Stomach (tissue), 9 donors: ENCODE results near the gene PCLAF. TPM values are rescaled to one million over a fixed set of nuclear protein-coding genes. Genes with fewer than 3 reads are reported as not detected.

ENCODE experiments used
- DNase-seq, 2 donors: peaks; one replicate each; pipeline versions ENCODE4 v3.0.0 to v3.0.0-alpha.2; 2013 to 2019
- H3K27ac ChIP-seq, 5 donors: fragments of 200-600 bp in 4 of 5; sonication (generic) in 4 of 5; one replicate each; pipeline ENCODE4 v1.5.1; 2013 to 2019; ENCODE audit warnings: mild to moderate bottlenecking in 1 of 5, moderate library complexity in 1 of 5
- H3K27me3 ChIP-seq, 3 donors: fragments of 200-600 bp; sonication (generic); one replicate each; pipeline ENCODE4 v1.5.1; 2017 to 2019; ENCODE audit warnings: mixed run types in 1 of 3
- H3K36me3 ChIP-seq, 4 donors: fragments of 200-600 bp; sonication (generic); 1 replicate in 3 of 4; 2 replicates in 1 of 4; pipeline ENCODE4 v1.5.1; 2016 to 2019
- H3K4me1 ChIP-seq, 4 donors: fragments of 200-600 bp; sonication (generic); one replicate each; pipeline ENCODE4 v1.5.1; 2016 to 2019
- H3K4me3 ChIP-seq, 4 donors: fragments of 200-600 bp; sonication (generic) in 3 of 4; one replicate each; pipeline ENCODE4 v1.5.1; 2016 to 2019; ENCODE audit warnings: mild to moderate bottlenecking in 1 of 4
- H3K9me3 ChIP-seq, 4 donors: fragments of 200-600 bp; sonication (generic); one replicate each; pipeline ENCODE4 v1.5.1; 2016 to 2019
- EP300 ChIP-seq: sonication (generic); formaldehyde crosslinking; IDR thresholded peaks from one replicate; pipeline ENCODE4 v1.6.1; 2017; ENCODE audit warnings: antibody characterized with exemption
- POLR2A ChIP-seq, 4 donors: fragments of 450-650 bp; IDR thresholded peaks; one replicate each; pipeline ENCODE4 v1.6.1; 2016; ENCODE audit warnings: antibody characterized with exemption in 4 of 4, control low read depth in 2 of 4, mild to moderate bottlenecking in 1 of 4, moderate library complexity in 1 of 4
- POLR2AphosphoS5 ChIP-seq, 3 donors: sonication (generic); formaldehyde crosslinking; IDR thresholded peaks; one replicate each; pipeline ENCODE4 v1.6.1; 2016; ENCODE audit warnings: antibody characterized with exemption in 3 of 3
- WGBS, 5 donors: extraction: QIAGEN DNeasy Blood & Tissue Kit in 3 of 5; methylation state at CpG; one replicate each; pipeline versions ENCODE4 v1.1.5 to v1.1.7; 2013 to 2018; 5-methylcytosine and 5-hydroxymethylcytosine counted together
- intact Hi-C: fragments of 100-400 bp; cut with DNase I; formaldehyde crosslinking; loops from one replicate; pipeline ENCODE4 v1.15.1; 2023; ENCODE audit warnings: low total_unique reads
- polyA plus RNA-seq, 3 donors: library from polyadenylated mRNA; stranded (reverse); fragments of 200-250 nt; gene quantifications; one replicate each; pipeline ENCODE4 v1.2.3, GENCODE V29; 2013
- total RNA-seq, 5 donors: library from RNA; depleted of rRNA; stranded (reverse); fragments of >200 nt; gene quantifications; one replicate each; pipeline versions ENCODE4 v1.1.0 to v1.2.3, GENCODE V29; 2014 to 2016
- TF ChIP-seq, protein P1 (sequence below), 7 experiments: fragments of 450-650 bp in 4 of 7; fragments of 200-600 bp in 3 of 7; sonication (generic) in 3 of 7; IDR thresholded peaks; one replicate each; pipeline ENCODE4 v1.5.1; 2016 to 2019; ENCODE audit warnings: antibody characterized with exemption in 7 of 7, control low read depth in 2 of 7, mild to moderate bottlenecking in 1 of 7
- donor health status: healthy with polysubstance abuse.
- donor health status: Bipolar disorder and iron deficiency.
- donor health status: healthy.

The PCLAF gene
- total and polyA plus RNA-seq, 8 donors = 1.3 to 32.5 (median 18.6) TPM; not detected in 3

DNA sequence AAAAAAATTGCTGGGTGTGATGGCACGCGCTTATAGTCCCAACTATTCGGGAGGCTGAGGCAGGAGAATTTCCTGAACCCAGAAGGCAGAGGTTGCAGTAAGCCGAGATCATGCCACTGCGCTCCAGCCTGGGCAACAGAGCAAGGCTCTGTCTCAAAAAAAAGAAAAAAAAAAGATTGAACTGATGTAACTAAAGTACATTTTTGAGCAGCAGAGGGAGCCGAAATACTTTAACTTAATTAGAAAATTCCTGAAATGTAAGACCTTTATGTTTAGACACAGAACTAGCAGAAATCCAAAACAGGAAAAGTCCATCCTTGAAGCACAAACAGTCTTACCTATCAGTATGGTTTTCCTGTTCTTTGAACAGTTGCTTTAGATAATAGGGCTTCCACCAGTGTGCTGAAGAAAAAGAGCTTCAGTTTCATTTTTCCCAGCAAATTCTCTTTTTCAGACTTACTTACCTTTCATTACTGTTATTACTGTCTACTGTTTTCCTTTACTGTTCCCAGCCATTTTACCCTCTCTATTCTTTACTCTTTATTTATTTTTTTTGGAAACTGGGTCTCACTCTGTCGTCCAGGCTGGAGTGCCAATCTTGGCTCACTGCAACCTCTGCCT lies 45.7 kb upstream of the PCLAF start:
- WGBS, 5 donors = 63 to 86% (median 80%) methylated on average over 7 of the region's 7 CpGs
- Histone ChIP-seq H3K27ac (no peak overlapping the region), H3K4me1 (peaks cover 5 to 28% (median 11%) of the 10 kb centered on the region in 4 donors), H3K9me3 (no peaks in the 10 kb centered on the region), H3K27me3 (no peaks in the 10 kb centered on the region), H3K4me3 (no peak overlapping the region), H3K36me3 (peaks cover 11 to 93% (median 76%) of the 10 kb centered on the region in 4 donors)
- TF ChIP-seq POLR2AphosphoS5 (IDR thresholded peaks at IDR 0.05) (no peak), POLR2A (IDR thresholded peaks at IDR 0.05) (no peak), EP300 (no peak)
- TF ChIP-seq, protein P1, sequence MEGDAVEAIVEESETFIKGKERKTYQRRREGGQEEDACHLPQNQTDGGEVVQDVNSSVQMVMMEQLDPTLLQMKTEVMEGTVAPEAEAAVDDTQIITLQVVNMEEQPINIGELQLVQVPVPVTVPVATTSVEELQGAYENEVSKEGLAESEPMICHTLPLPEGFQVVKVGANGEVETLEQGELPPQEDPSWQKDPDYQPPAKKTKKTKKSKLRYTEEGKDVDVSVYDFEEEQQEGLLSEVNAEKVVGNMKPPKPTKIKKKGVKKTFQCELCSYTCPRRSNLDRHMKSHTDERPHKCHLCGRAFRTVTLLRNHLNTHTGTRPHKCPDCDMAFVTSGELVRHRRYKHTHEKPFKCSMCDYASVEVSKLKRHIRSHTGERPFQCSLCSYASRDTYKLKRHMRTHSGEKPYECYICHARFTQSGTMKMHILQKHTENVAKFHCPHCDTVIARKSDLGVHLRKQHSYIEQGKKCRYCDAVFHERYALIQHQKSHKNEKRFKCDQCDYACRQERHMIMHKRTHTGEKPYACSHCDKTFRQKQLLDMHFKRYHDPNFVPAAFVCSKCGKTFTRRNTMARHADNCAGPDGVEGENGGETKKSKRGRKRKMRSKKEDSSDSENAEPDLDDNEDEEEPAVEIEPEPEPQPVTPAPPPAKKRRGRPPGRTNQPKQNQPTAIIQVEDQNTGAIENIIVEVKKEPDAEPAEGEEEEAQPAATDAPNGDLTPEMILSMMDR (IDR thresholded peaks at IDR 0.05) = peak in 2 of 7 experiments; percentile 13 to 36
- intact Hi-C loops = loop anchor here (10.0 kb wide), 1 partner anchor 248 kb away; no protein-coding TSS in a partner anchor
- DNase-seq = peak in 1 of 2 donors; percentile 60

DNA sequence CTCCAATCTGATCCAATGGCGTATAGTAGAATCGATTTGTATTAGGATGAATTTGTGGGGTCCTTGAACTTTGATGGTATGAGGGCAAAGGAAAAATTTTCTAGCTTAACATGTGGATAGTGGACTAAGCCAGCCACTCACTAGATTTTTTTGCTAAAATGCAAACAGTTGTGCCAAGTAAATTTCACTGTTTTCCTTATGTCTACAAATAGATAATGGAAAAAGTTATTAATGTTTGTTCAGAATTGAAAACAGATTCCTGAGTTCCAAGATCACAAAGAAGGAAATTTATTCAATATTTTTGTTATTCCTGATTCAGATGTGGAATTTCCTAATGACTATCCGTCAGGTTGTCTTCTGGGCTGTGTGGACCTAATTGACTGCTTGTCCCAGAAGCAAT lies 44.0 kb upstream of the PCLAF start:
- no peak for DNase-seq
- intact Hi-C loops = loop anchor here (10.0 kb wide), 1 partner anchor 250 kb away; no protein-coding TSS in a partner anchor
- 77 to 96% (median 90%) methylated on average over 3 of the region's 3 CpGs for WGBS, 5 donors
- TF ChIP-seq POLR2AphosphoS5 (IDR thresholded peaks at IDR 0.05) (no peak), POLR2A (IDR thresholded peaks at IDR 0.05) (no peak), EP300 (no peak)
- TF ChIP-seq, protein P1 (IDR thresholded peaks at IDR 0.05) = no peak
- Histone ChIP-seq H3K4me3 (no peak overlapping the region), H3K4me1 (peaks cover 5 to 28% (median 8%) of the 10 kb centered on the region in 4 donors), H3K27ac (no peak overlapping the region), H3K36me3 (peaks cover 28 to 94% (median 81%) of the 10 kb centered on the region in 4 donors), H3K27me3 (no peaks in the 10 kb centered on the region), H3K9me3 (no peaks in the 10 kb centered on the region)

DNA sequence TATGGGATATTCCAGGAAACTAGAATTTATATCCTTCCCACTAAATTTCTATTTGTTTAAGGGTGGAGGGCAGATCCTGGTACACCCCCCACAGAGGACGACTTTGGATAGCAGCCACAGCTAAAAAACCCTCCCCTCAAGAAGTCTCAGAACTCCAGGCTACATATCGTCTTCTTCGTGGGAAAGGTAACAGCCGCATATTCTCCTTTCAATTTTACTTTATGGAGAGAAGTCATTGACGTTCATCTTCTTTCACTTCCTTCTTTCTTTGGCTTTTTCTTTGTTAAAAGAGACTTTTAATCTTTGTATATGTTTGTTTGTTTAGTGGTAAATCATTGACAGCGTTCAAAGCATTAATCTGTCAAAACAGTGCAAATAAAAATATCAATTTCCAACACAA lies 42.7 kb upstream of the PCLAF start:
- Histone ChIP-seq H3K9me3 (no peaks in the 10 kb centered on the region), H3K4me1 (peaks cover 0 to 22% (median 5%) of the 10 kb centered on the region in 4 donors), H3K4me3 (no peak overlapping the region), H3K36me3 (peaks cover 37 to 95% (median 92%) of the 10 kb centered on the region in 4 donors), H3K27me3 (no peaks in the 10 kb centered on the region), H3K27ac (no peak overlapping the region)
- no peak for DNase-seq
- TF ChIP-seq, protein P1 (IDR thresholded peaks at IDR 0.05) = no peak
- TF ChIP-seq EP300 = no peak
- no peak for TF ChIP-seq POLR2AphosphoS5 (IDR thresholded peaks at IDR 0.05)
- TF ChIP-seq POLR2A (IDR thresholded peaks at IDR 0.05) = no peak
- WGBS, 5 donors = 62 to 76% (median 63%) methylated on average over 6 of the region's 6 CpGs
- intact Hi-C loops = loop anchor here (10.0 kb wide), 1 partner anchor 251 kb away; no protein-coding TSS in a partner anchor

DNA sequence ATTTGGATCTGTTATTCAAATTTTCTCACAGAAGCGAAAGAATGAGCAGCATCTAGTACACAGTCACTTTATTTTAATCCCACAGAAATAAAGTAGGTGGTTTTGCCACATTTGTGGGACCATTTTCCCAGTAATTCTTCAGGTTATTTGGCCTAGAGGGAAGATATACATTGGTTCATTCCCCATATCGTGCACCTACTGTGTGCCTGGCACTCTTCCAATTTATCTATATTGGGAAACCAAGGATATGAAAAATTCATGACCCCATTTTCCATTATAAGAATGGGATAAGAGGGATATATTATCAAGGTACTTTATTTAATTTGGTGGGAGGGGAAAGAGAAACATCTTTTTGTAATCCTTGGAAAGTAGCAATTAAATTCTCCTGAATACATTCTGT lies 41.5 kb upstream of the PCLAF start:
- DNase-seq = no peak
- peaks cover 0 to 22% (median 5%) of the 10 kb centered on the region in 4 donors for H3K4me1 ChIP-seq
- WGBS, 5 donors = 82 to 90% (median 84%) methylated on average over 2 of the region's 2 CpGs
- H3K27me3 ChIP-seq = no peaks in the 10 kb centered on the region
- H3K36me3 ChIP-seq = peaks cover 42 to 96% (median 94%) of the 10 kb centered on the region in 4 donors
- H3K4me3 ChIP-seq = no peak overlapping the region
- no peaks in the 10 kb centered on the region for H3K9me3 ChIP-seq
- TF ChIP-seq EP300 (no peak), POLR2A (IDR thresholded peaks at IDR 0.05) (no peak), POLR2AphosphoS5 (IDR thresholded peaks at IDR 0.05) (no peak)
- TF ChIP-seq, protein P1 (IDR thresholded peaks at IDR 0.05) = no peak
- intact Hi-C loops = loop anchor here (10.0 kb wide), 1 partner anchor 252 kb away; no protein-coding TSS in a partner anchor
- no peak overlapping the region for H3K27ac ChIP-seq
